Esophagus squamous epithelium (tissue), 5 donors: ENCODE data around the gene HBS1L. TPM values are rescaled to one million over a fixed set of nuclear protein-coding genes. Genes with fewer than 3 reads are reported as not detected.

Experiments
- DNase-seq: peaks from one replicate; lab custom pipeline; 2025; lab: John Stamatoyannopoulos, UW
- H3K27ac ChIP-seq, 4 donors: fragments of 200-600 bp; sonication (generic); one replicate each; pipeline ENCODE4 v1.5.1; 2016 to 2019; ENCODE audit warnings: mild to moderate bottlenecking in 1 of 4
- H3K27me3 ChIP-seq, 4 donors: fragments of 200-600 bp; sonication (generic); 1 replicate in 3 of 4; 2 replicates in 1 of 4; pipeline versions ENCODE4 v1.5.1 to v1.6.0; 2017 to 2021; ENCODE audit warnings: antibody characterized with exemption in 1 of 4
- H3K36me3 ChIP-seq, 3 donors: fragments of 200-600 bp; sonication (generic); one replicate each; pipeline ENCODE4 v1.5.1; 2016 to 2019
- H3K4me1 ChIP-seq, 3 donors: fragments of 200-600 bp; sonication (generic); one replicate each; pipeline ENCODE4 v1.5.1; 2017 to 2019
- H3K4me3 ChIP-seq, 4 donors: fragments of 200-600 bp; sonication (generic); 1 replicate in 3 of 4; 2 replicates in 1 of 4; pipeline ENCODE4 v1.5.1; 2016 to 2019; ENCODE audit warnings: mild to moderate bottlenecking in 2 of 4, moderate library complexity in 1 of 4
- H3K9me3 ChIP-seq, 3 donors: fragments of 200-600 bp; sonication (generic); one replicate each; pipeline ENCODE4 v1.5.1; 2016 to 2019
- POLR2A ChIP-seq, 4 donors: fragments of 450-650 bp; IDR thresholded peaks; one replicate each; pipeline ENCODE4 v1.6.1; 2017; ENCODE audit warnings: antibody characterized with exemption in 4 of 4, mild to moderate bottlenecking in 4 of 4, moderate library complexity in 3 of 4
- WGBS, 2 donors: methylation state at CpG; one replicate each; pipeline ENCODE4 v1.1.5; 2018; 5-methylcytosine and 5-hydroxymethylcytosine counted together
- intact Hi-C: fragments of 100-400 bp; cut with DNase I; formaldehyde crosslinking; loops from one replicate; pipeline ENCODE4 v1.15.0; 2022
- total RNA-seq, 4 donors: library from RNA; depleted of rRNA; stranded (reverse); fragments of >200 nt; gene quantifications; one replicate each; pipeline ENCODE4 v1.1.0, GENCODE V29; 2016
- TF ChIP-seq, protein P1 (sequence below), 6 experiments: fragments of 450-650 bp in 4 of 6; fragments of 200-600 bp in 2 of 6; sonication (generic) in 2 of 6; IDR thresholded peaks; one replicate each; pipeline ENCODE4 v1.5.1; 2016 to 2019; ENCODE audit warnings: antibody characterized with exemption in 6 of 6, mild to moderate bottlenecking in 4 of 6, moderate library complexity in 4 of 6
- donor health status: DM: yes; HTN: yes; CAD: no.

The HBS1L gene
- total RNA-seq, 4 donors from 2014 or later: 41.6 to 65.3 (median 45.8) TPM

DNA sequence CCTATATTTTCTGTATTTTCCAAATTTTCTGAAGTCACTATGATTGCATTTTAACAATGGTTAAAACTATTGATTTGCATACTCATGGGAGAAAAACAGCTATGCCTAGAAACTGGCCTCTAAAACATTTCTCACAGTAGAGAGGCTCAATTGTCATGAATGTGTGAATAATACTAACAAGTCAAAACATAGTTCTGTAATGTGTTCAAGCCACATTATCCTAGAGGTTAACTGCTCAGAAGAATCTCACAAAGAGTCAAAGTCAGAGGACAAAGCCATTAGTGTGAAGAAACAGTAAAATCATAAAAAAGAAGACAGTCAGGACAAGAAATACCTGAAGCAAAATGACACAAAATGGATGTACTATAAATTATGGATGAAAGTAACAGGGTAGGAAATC lies 92.2 kb downstream of the HBS1L start:
- DNase-seq: no peak
- no peak overlapping the region for H3K4me3 ChIP-seq
- peaks cover 0 to 55% (median 7%) of the 10 kb centered on the region in 3 donors for H3K36me3 ChIP-seq
- H3K4me1 ChIP-seq: peaks cover 0 to 12% (median 0%) of the 10 kb centered on the region in 3 donors
- H3K27ac ChIP-seq: no peak overlapping the region
- intact Hi-C loops: no loop called here
- H3K27me3 ChIP-seq: no peaks in the 10 kb centered on the region
- H3K9me3 ChIP-seq: no peaks in the 10 kb centered on the region
- no peak for TF ChIP-seq POLR2A (IDR thresholded peaks at IDR 0.05)
- TF ChIP-seq, protein P1, sequence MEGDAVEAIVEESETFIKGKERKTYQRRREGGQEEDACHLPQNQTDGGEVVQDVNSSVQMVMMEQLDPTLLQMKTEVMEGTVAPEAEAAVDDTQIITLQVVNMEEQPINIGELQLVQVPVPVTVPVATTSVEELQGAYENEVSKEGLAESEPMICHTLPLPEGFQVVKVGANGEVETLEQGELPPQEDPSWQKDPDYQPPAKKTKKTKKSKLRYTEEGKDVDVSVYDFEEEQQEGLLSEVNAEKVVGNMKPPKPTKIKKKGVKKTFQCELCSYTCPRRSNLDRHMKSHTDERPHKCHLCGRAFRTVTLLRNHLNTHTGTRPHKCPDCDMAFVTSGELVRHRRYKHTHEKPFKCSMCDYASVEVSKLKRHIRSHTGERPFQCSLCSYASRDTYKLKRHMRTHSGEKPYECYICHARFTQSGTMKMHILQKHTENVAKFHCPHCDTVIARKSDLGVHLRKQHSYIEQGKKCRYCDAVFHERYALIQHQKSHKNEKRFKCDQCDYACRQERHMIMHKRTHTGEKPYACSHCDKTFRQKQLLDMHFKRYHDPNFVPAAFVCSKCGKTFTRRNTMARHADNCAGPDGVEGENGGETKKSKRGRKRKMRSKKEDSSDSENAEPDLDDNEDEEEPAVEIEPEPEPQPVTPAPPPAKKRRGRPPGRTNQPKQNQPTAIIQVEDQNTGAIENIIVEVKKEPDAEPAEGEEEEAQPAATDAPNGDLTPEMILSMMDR (IDR thresholded peaks at IDR 0.05): no peak

DNA sequence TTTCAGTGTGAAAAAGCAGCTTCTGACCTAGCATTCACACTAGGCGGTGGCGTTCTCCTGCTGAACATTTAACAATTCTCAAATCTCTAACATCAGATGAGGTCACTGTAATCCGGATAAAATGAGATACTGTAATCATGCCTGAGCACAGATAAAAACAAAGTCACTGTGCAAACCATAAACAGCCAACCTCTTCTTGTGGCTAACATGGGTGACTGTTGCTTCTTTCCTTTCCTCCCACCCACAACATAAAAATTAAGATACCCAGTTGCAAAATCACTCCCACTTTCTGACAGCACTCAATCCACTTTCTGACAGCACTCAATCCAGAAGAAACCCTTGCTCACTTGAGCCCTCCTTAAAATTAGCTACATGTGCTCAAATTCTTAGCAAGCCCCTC lies 93.3 kb downstream of the HBS1L start:
- WGBS, 2 donors: 87 to 98% methylated on average over 3 of the region's 3 CpGs
- intact Hi-C loops: no loop called here
- Histone ChIP-seq H3K4me1 (peaks cover 0 to 6% (median 0%) of the 10 kb centered on the region in 3 donors), H3K9me3 (no peaks in the 10 kb centered on the region), H3K36me3 (peaks cover 0 to 54% (median 7%) of the 10 kb centered on the region in 3 donors), H3K27ac (no peak overlapping the region), H3K4me3 (no peak overlapping the region), H3K27me3 (no peaks in the 10 kb centered on the region)
- TF ChIP-seq, protein P1 (IDR thresholded peaks at IDR 0.05): no peak
- no peak for TF ChIP-seq POLR2A (IDR thresholded peaks at IDR 0.05)
- no peak for DNase-seq

DNA sequence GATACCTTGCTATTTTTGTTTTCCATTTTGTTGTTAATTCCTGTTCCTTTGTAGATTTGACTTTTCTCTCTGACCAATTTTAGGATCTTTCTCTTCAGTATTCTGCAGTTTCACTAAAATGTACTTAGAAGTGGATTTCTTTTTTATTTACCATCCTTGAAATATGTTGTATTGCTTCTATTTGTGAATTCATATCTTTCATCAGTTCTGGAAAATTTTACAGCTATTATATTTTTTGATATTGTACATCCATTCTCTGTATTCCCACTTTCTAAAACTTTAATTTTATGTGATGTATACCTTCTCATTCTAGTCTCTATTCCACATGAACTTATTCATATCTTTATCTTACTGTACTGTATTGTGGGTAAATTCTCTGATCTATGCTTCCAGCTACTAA lies 95.0 kb downstream of the HBS1L start:
- TF ChIP-seq, protein P1 (IDR thresholded peaks at IDR 0.05): no peak
- TF ChIP-seq POLR2A (IDR thresholded peaks at IDR 0.05): no peak
- no peak overlapping the region for H3K27ac ChIP-seq
- peaks cover 0 to 36% (median 7%) of the 10 kb centered on the region in 3 donors for H3K36me3 ChIP-seq
- H3K9me3 ChIP-seq: no peaks in the 10 kb centered on the region
- no peaks in the 10 kb centered on the region for H3K27me3 ChIP-seq
- DNase-seq: no peak
- H3K4me3 ChIP-seq: no peak overlapping the region
- peaks cover 0 to 6% (median 0%) of the 10 kb centered on the region in 3 donors for H3K4me1 ChIP-seq
- intact Hi-C loops: no loop called here

DNA sequence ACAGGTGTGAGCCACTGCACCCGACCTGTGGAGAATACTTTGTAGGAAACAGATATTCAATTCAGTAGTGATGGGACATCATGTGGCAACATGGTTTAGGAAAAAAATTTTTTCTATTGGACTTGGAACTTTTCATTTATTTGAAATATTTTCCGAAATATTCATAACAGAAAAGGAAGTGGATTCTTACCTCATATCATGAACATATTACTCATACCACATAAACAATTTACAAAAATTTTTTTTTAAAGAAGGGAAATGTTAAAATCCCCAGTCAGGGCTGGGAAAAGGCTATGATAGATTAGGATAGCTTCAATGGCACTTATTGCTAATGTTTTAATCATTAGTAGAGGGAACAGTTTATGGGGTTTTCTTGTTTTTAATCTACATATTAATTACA lies 97.9 kb downstream of the HBS1L start:
- no peak overlapping the region for H3K27ac ChIP-seq
- DNase-seq: no peak
- no peaks in the 10 kb centered on the region for H3K27me3 ChIP-seq
- H3K36me3 ChIP-seq: peaks cover 0 to 17% (median 4%) of the 10 kb centered on the region in 3 donors
- intact Hi-C loops: no loop called here
- TF ChIP-seq POLR2A (IDR thresholded peaks at IDR 0.05): no peak
- TF ChIP-seq, protein P1 (IDR thresholded peaks at IDR 0.05): no peak
- no peaks in the 10 kb centered on the region for H3K4me1 ChIP-seq
- no peaks in the 10 kb centered on the region for H3K9me3 ChIP-seq
- 71 to 75% methylated on average over 2 of the region's 2 CpGs for WGBS, 2 donors
- H3K4me3 ChIP-seq: no peak overlapping the region

DNA sequence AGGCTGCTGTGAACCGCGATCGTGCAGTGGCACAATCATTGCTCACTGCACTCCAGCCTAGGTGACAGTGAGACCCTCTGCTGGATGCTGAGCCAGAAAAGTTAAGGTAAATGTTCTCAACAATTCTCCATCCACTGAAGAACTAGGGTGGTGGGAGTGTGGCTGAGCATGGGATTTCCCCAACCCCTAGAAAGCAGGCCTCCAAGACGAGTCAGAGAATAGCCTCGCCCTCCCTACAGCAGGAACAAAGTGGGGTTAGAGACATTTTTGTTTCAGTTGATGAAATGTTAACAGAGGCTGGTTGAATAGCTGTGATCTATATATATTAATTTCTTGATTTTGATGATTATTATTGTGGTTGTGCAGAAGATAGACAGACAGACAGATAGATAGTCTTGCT lies 98.6 kb downstream of the HBS1L start:
- intact Hi-C loops: no loop called here
- 40 to 56% methylated on average over 2 of the region's 5 CpGs for WGBS, 2 donors
- DNase-seq: no peak
- Histone ChIP-seq H3K36me3 (peaks cover 0 to 10% (median 4%) of the 10 kb centered on the region in 3 donors), H3K9me3 (no peaks in the 10 kb centered on the region), H3K27ac (no peak overlapping the region), H3K4me1 (no peaks in the 10 kb centered on the region), H3K4me3 (no peak overlapping the region), H3K27me3 (no peaks in the 10 kb centered on the region)
- TF ChIP-seq, protein P1 (IDR thresholded peaks at IDR 0.05): no peak
- TF ChIP-seq POLR2A (IDR thresholded peaks at IDR 0.05): no peak
